B cell (primary cell): ENCODE results near the gene CD59. TPM values are rescaled to one million over a fixed set of nuclear protein-coding genes. Genes with fewer than 3 reads are reported as not detected.

Source experiments
- ATAC-seq: fragments of 200-7000 bp; cut with Tn5 transposase; one replicate; pipeline ENCODE4 v1.10.0; 2021; ENCODE audit warnings: low read depth, mild to moderate bottlenecking, moderate number of reproducible peaks, moderate library complexity
- CTCF ChIA-PET: fragments of 350-600 bp; sonication (Branson Sonifier 250); formaldehyde crosslinking; loops from one replicate; lab custom pipeline; 2021; ENCODE audit warnings: antibody characterized with exemption, inconsistent platforms; lab: Charles Lee
- POLR2A ChIA-PET: fragments of 350-600 bp; sonication (Branson Sonifier 250); formaldehyde crosslinking; loops from one replicate; lab custom pipeline; 2021; ENCODE audit warnings: antibody characterized with exemption; lab: Charles Lee
- DNase-seq: peaks from one replicate; pipeline ENCODE4 v3.0.0; 2013
- H2AFZ ChIP-seq: 2 replicates; pipeline ENCODE4 v1.6.1; 2012; ENCODE audit warnings: mild to moderate bottlenecking, low read depth, low read length; ENCODE audit not compliant: insufficient read depth, poor library complexity, severe bottlenecking
- H3K27ac ChIP-seq, 2 donors: 1 replicate in 1 of 2; 2 replicates in 1 of 2; pipeline ENCODE4 v1.5.1; 2012 to 2013; ENCODE audit warnings: low read length in 2 of 2, mild to moderate bottlenecking in 2 of 2, moderate library complexity in 1 of 2
- H3K27me3 ChIP-seq, 4 experiments: fragments of 200-600 bp in 1 of 4; sonication (generic) in 1 of 4; replicated peaks in 1 of 4; 1 replicate in 2 of 4; 2 replicates in 2 of 4; pipeline versions ENCODE4 v1.6.1 to v1.7.0; 2013 to 2016; ENCODE audit warnings: low read length in 3 of 4, mild to moderate bottlenecking in 2 of 4, mixed read lengths in 1 of 4, moderate library complexity in 1 of 4; ENCODE audit not compliant: insufficient read depth in 4 of 4, control insufficient read depth in 3 of 4; ENCODE audit errors: control extremely low read depth in 1 of 4
- H3K36me3 ChIP-seq, 2 experiments: replicated peaks in 1 of 2; 1 replicate in 1 of 2; 2 replicates in 1 of 2; pipeline versions ENCODE4 v1.6.1 to v1.7.1; 2013; ENCODE audit warnings: low read length in 1 of 2; ENCODE audit not compliant: insufficient read depth in 2 of 2, control insufficient read depth in 1 of 2; ENCODE audit errors: control extremely low read depth in 1 of 2, extremely low read depth in 1 of 2
- H3K4me1 ChIP-seq, 2 donors: fragments of 200-600 bp in 1 of 2; sonication (generic) in 1 of 2; 1 replicate in 1 of 2; 2 replicates in 1 of 2; pipeline versions ENCODE4 v1.5.1 to v1.6.1; 2013 to 2017; ENCODE audit warnings: low read length in 2 of 2; ENCODE audit not compliant: control insufficient read depth in 2 of 2, insufficient read depth in 2 of 2
- H3K4me2 ChIP-seq: replicated peaks from 2 replicates; pipeline ENCODE3; 2012; ENCODE audit warnings: mild to moderate bottlenecking, low read depth, low read length; ENCODE audit not compliant: poor library complexity, severe bottlenecking
- H3K4me3 ChIP-seq, 5 experiments: fragments of 200-600 bp in 1 of 5; sonication (generic) in 1 of 5; 1 replicate in 3 of 5; 2 replicates in 2 of 5; pipeline versions ENCODE4 v1.5.1 to v1.7.0; 2011 to 2016; ENCODE audit warnings: low read length in 4 of 5, mild to moderate bottlenecking in 4 of 5, low read depth in 2 of 5, control low read depth in 1 of 5, moderate library complexity in 1 of 5; ENCODE audit not compliant: insufficient read depth in 1 of 5; ENCODE audit errors: control extremely low read depth in 1 of 5, extremely low read depth in 1 of 5
- H3K79me2 ChIP-seq: fragments of 200-600 bp; sonication (generic); one replicate; pipeline ENCODE4 v1.6.0; 2016; ENCODE audit warnings: low read length; ENCODE audit not compliant: control insufficient read depth, insufficient read depth
- H3K9ac ChIP-seq: fragments of 200-600 bp; sonication (generic); 2 replicates; pipeline ENCODE4 v1.6.1; 2017; ENCODE audit warnings: mild to moderate bottlenecking, low read length, moderate library complexity
- H3K9me3 ChIP-seq, 3 donors: one replicate each; pipeline versions ENCODE4 v1.6.1 to v1.7.1; 2013; ENCODE audit warnings: low read length in 2 of 3; ENCODE audit not compliant: control insufficient read depth in 2 of 3, insufficient read depth in 1 of 3; ENCODE audit errors: control extremely low read depth in 1 of 3
- H4K20me1 ChIP-seq: 2 replicates; pipeline ENCODE4 v1.6.0; 2012; ENCODE audit warnings: mild to moderate bottlenecking, low read length; ENCODE audit not compliant: insufficient read depth, control insufficient read depth, poor library complexity, severe bottlenecking
- H3K27ac Mint-ChIP-seq: one replicate; pipeline ENCODE4 v1.8.0; 2021; ENCODE audit warnings: mixed read lengths
- H3K27me3 Mint-ChIP-seq: one replicate; pipeline ENCODE4 v1.8.0; 2021; ENCODE audit warnings: mixed read lengths
- H3K4me1 Mint-ChIP-seq: one replicate; pipeline ENCODE4 v1.8.0; 2021; ENCODE audit warnings: mixed read lengths
- H3K4me3 Mint-ChIP-seq: one replicate; pipeline ENCODE4 v1.8.0; 2021; ENCODE audit warnings: mixed read lengths
- H3K9me3 Mint-ChIP-seq: one replicate; pipeline ENCODE4 v1.8.0; 2022; ENCODE audit warnings: mixed read lengths; ENCODE audit not compliant: insufficient read depth
- CTCF ChIP-seq: fragments of 200-600 bp; IDR thresholded peaks from one replicate; pipeline ENCODE4 v1.8.0; 2022; ENCODE audit warnings: antibody characterized with exemption, mild to moderate bottlenecking
- EZH2 ChIP-seq: IDR thresholded peaks from 2 replicates; pipeline ENCODE4 v1.6.1; 2012; ENCODE audit warnings: borderline replicate concordance, low read depth, mild to moderate bottlenecking, moderate library complexity, low read length; ENCODE audit not compliant: insufficient read depth, poor library complexity, severe bottlenecking
- WGBS: methylation state at CpG from one replicate; pipeline ENCODE4 v1.1.5; 2013; ENCODE audit warnings: missing lambda C conversion rate; ENCODE audit not compliant: insufficient coverage; 5-methylcytosine and 5-hydroxymethylcytosine counted together
- intact Hi-C: fragments of 100-400 bp; cut with micrococcal nuclease; formaldehyde crosslinking; loops from one replicate; pipeline ENCODE4 v1.10.0; 2022
- polyA plus RNA-seq: library from polyadenylated mRNA; depleted of rRNA; stranded (reverse); fragments of >200 nt; gene quantifications from 2 replicates; pipeline ENCODE4 v1.2.3, GENCODE V29; 2012
- total RNA-seq, 2 donors: library from RNA; stranded (reverse); fragments of 120-200 nt in 1 of 2; gene quantifications; 1 replicate in 1 of 2; 2 replicates in 1 of 2; pipeline versions ENCODE4 v1.2.3 to v1.2.4, GENCODE V29; 2013 to 2022

Gene CD59
- total and polyA plus RNA-seq, 2 donors (not counting 1 experiment from before 2014, with no cell fraction given): 10.9 to 41.3 TPM

GRCh38 chr11:33766085-33766484 lies 29.9 kb upstream of the CD59 start:
- ATAC-seq (no peak), DNase-seq (no peak)
- Histone ChIP-seq H3K9ac (no peak overlapping the region), H3K4me1 (no peaks in the 10 kb centered on the region), H3K4me3 (no peak overlapping the region), H4K20me1 (peaks cover 14% of the 10 kb centered on the region), H3K36me3 (peaks cover 22 to 69% of the 10 kb centered on the region in 2 experiments), H3K27me3 (no peaks in the 10 kb centered on the region), H3K79me2 (no peaks in the 10 kb centered on the region), H3K9me3 (peaks cover 0 to 1% (median 0%) of the 10 kb centered on the region in 3 donors), H2AFZ (no peak overlapping the region), H3K27ac (no peak overlapping the region), H3K4me2 (no peak overlapping the region)
- H3K4me1 Mint-ChIP-seq: peaks cover 8% of the 10 kb centered on the region
- ChIA-PET POLR2A (no interaction called here), CTCF (interaction anchor here (1.7 to 2.1 kb wide), 2 partner anchors 9 to 23 kb away, joined by 6 to 8 read pairs; no protein-coding TSS in a partner anchor)
- no peaks in the 10 kb centered on the region for H3K9me3 Mint-ChIP-seq
- intact Hi-C loops: no loop called here
- TF ChIP-seq EZH2: no peak
- TF ChIP-seq CTCF: no peak
- H3K4me3 Mint-ChIP-seq: no peak overlapping the region
- H3K27ac Mint-ChIP-seq: no peak overlapping the region
- WGBS: no CpG with 5 or more reads among the region's 2 CpGs
- H3K27me3 Mint-ChIP-seq: no peaks in the 10 kb centered on the region

- Mint-ChIP-seq H3K27me3 (no peaks in the 10 kb centered on the region), H3K27ac (no peak overlapping the region), H3K4me3 (no peak overlapping the region), H3K9me3 (no peaks in the 10 kb centered on the region), H3K4me1 (no peaks in the 10 kb centered on the region)
- H3K4me2 ChIP-seq: no peak overlapping the region
- H3K27ac ChIP-seq: no peak overlapping the region
- WGBS: 80% methylated on average over 1 of the region's 2 CpGs
- POLR2A ChIA-PET: no interaction called here
- CTCF ChIA-PET: interaction anchor here (0.6 to 0.8 kb wide), 2 partner anchors 103 to 707 kb away, joined by 3 read pairs; no protein-coding TSS in a partner anchor
- no peak for ATAC-seq
- H2AFZ ChIP-seq: no peak overlapping the region
- H3K27me3 ChIP-seq: no peaks in the 10 kb centered on the region
- DNase-seq: no peak
- no peak overlapping the region for H3K9ac ChIP-seq
- peaks cover 25 to 82% of the 10 kb centered on the region in 2 experiments for H3K36me3 ChIP-seq
- H3K4me1 ChIP-seq: no peaks in the 10 kb centered on the region
- H3K79me2 ChIP-seq: no peaks in the 10 kb centered on the region
- peaks cover 0 to 1% (median 0%) of the 10 kb centered on the region in 3 donors for H3K9me3 ChIP-seq
- no peak for TF ChIP-seq CTCF
- TF ChIP-seq EZH2: no peak
- peaks cover 18% of the 10 kb centered on the region for H4K20me1 ChIP-seq
- no peak overlapping the region for H3K4me3 ChIP-seq
- intact Hi-C loops: no loop called here
Measured at GRCh38 chr11:33761471-33761870, 25.2 kb upstream of the CD59 start.
